CD14-positive monocyte (primary cell): ENCODE results near the gene KCTD7. TPM values are rescaled to one million over a fixed set of nuclear protein-coding genes. Genes with fewer than 3 reads are reported as not detected.
"Not testable (repeated sequence)": the region's sequence is repeated elsewhere in the genome, so short reads cannot be mapped to it uniquely, and the experiment has no call there.

Experiments used
- DNase-seq, 3 donors: peaks; one replicate each; pipeline ENCODE4 v3.0.0-alpha.2; 2011 to 2022
- H2AFZ ChIP-seq: 2 replicates; pipeline ENCODE4 v1.6.0; 2012; ENCODE audit warnings: mild to moderate bottlenecking, low read depth, low read length, inconsistent platforms; ENCODE audit not compliant: insufficient read depth, poor library complexity, severe bottlenecking
- H3K27ac ChIP-seq, 2 donors: 1 replicate in 1 of 2; 2 replicates in 1 of 2; pipeline ENCODE4 v1.5.1; 2012 to 2013; ENCODE audit warnings: low read length in 2 of 2, control low read depth in 1 of 2, inconsistent platforms in 1 of 2, low read depth in 1 of 2, mild to moderate bottlenecking in 1 of 2
- H3K27me3 ChIP-seq, 2 donors: one replicate each; pipeline versions ENCODE4 v1.6.0 to v1.6.1; 2011 to 2013; ENCODE audit warnings: low read length in 2 of 2; ENCODE audit not compliant: control insufficient read depth in 2 of 2, insufficient read depth in 2 of 2
- H3K36me3 ChIP-seq, 2 donors: replicated peaks in 1 of 2; 1 replicate in 1 of 2; 2 replicates in 1 of 2; pipeline versions ENCODE4 v1.5.1 to v1.6.1; 2012 to 2013; ENCODE audit warnings: low read length in 2 of 2, control low read depth in 1 of 2, inconsistent platforms in 1 of 2, mild to moderate bottlenecking in 1 of 2; ENCODE audit not compliant: insufficient read depth in 2 of 2, control insufficient read depth in 1 of 2
- H3K4me1 ChIP-seq, 2 donors: 1 replicate in 1 of 2; 2 replicates in 1 of 2; pipeline versions ENCODE4 v1.5.1 to v1.6.1; 2012 to 2013; ENCODE audit warnings: low read length in 2 of 2, control low read depth in 1 of 2, inconsistent platforms in 1 of 2, mild to moderate bottlenecking in 1 of 2, moderate library complexity in 1 of 2; ENCODE audit not compliant: insufficient read depth in 2 of 2, control insufficient read depth in 1 of 2
- H3K4me2 ChIP-seq: replicated peaks from 2 replicates; pipeline ENCODE3; 2012; ENCODE audit warnings: low read length, moderate library complexity, mild to moderate bottlenecking; ENCODE audit not compliant: poor library complexity, severe bottlenecking; ENCODE audit errors: extremely low read depth
- H3K4me3 ChIP-seq, 3 experiments: fragments of 200-600 bp in 1 of 3; sonication (generic) in 1 of 3; replicated peaks in 1 of 3; 1 replicate in 2 of 3; 2 replicates in 1 of 3; pipeline ENCODE4 v1.5.1; 2011 to 2013; ENCODE audit warnings: low read length in 3 of 3, mild to moderate bottlenecking in 3 of 3, control low read depth in 2 of 3, low read depth in 2 of 3, inconsistent platforms in 1 of 3, moderate library complexity in 1 of 3
- H3K79me2 ChIP-seq: 2 replicates; pipeline ENCODE4 v1.6.0; 2012; ENCODE audit warnings: mild to moderate bottlenecking, control low read depth, inconsistent platforms, low read length, moderate library complexity; ENCODE audit not compliant: insufficient read depth
- H3K9ac ChIP-seq: 2 replicates; pipeline ENCODE4 v1.6.0; 2017; ENCODE audit warnings: low read length, mild to moderate bottlenecking; ENCODE audit not compliant: insufficient read depth, poor library complexity, severe bottlenecking
- H3K9me3 ChIP-seq, 2 donors: replicated peaks in 1 of 2; 1 replicate in 1 of 2; 2 replicates in 1 of 2; pipeline versions ENCODE4 v1.5.1 to v1.6.1; 2012 to 2013; ENCODE audit warnings: low read length in 2 of 2, control low read depth in 1 of 2; ENCODE audit not compliant: control insufficient read depth in 1 of 2, insufficient read depth in 1 of 2
- H4K20me1 ChIP-seq: 2 replicates; pipeline ENCODE4 v1.6.0; 2012; ENCODE audit warnings: mild to moderate bottlenecking, low read length, control low read depth, moderate library complexity; ENCODE audit not compliant: insufficient read depth
- H3K27ac Mint-ChIP-seq, 7 donors: one replicate each; pipeline ENCODE4 v1.8.0; 2020; ENCODE audit warnings: mild to moderate bottlenecking in 7 of 7, mixed read lengths in 7 of 7, moderate library complexity in 6 of 7, inconsistent platforms in 2 of 7
- H3K27me3 Mint-ChIP-seq, 3 donors: one replicate each; pipeline ENCODE4 v1.8.0; 2021 to 2022; ENCODE audit warnings: low read depth in 3 of 3, mild to moderate bottlenecking in 3 of 3, mixed read lengths in 3 of 3, moderate library complexity in 3 of 3, inconsistent platforms in 1 of 3
- H3K36me3 Mint-ChIP-seq, 2 donors: one replicate each; pipeline ENCODE4 v1.8.0; 2020; ENCODE audit warnings: mixed read lengths in 2 of 2, inconsistent platforms in 1 of 2, mild to moderate bottlenecking in 1 of 2
- H3K4me1 Mint-ChIP-seq: one replicate; pipeline ENCODE4 v1.8.0; 2020; ENCODE audit warnings: mild to moderate bottlenecking, mixed read lengths
- H3K4me3 Mint-ChIP-seq, 2 donors: one replicate each; pipeline ENCODE4 v1.8.0; 2020; ENCODE audit warnings: mild to moderate bottlenecking in 2 of 2, mixed read lengths in 2 of 2, moderate library complexity in 1 of 2
- H3K9me3 Mint-ChIP-seq, 7 donors: one replicate each; pipeline ENCODE4 v1.8.0; 2020 to 2022; ENCODE audit warnings: mixed read lengths in 7 of 7, mild to moderate bottlenecking in 6 of 7, moderate library complexity in 6 of 7, inconsistent platforms in 2 of 7
- CTCF ChIP-seq: fragments of 200-600 bp; IDR thresholded peaks from one replicate; pipeline ENCODE4 v1.8.0; 2022; ENCODE audit warnings: antibody characterized with exemption, mild to moderate bottlenecking
- WGBS: methylation state at CpG from one replicate; pipeline ENCODE4 v1.1.5; 2013; ENCODE audit warnings: missing lambda C conversion rate; ENCODE audit not compliant: insufficient coverage; 5-methylcytosine and 5-hydroxymethylcytosine counted together
- intact Hi-C, 2 donors: fragments of 100-400 bp; cut with micrococcal nuclease; formaldehyde crosslinking; loops; one replicate each; pipeline versions ENCODE4 v1.15.0 to v1.15.1; 2023
- polyA plus RNA-seq, 3 donors: library from polyadenylated mRNA; depleted of rRNA in 1 of 3; unstranded in 2 of 3; stranded (reverse) in 1 of 3; fragments of 300-500 nt in 2 of 3; fragments of >200 nt in 1 of 3; fragmentation: Illumina TruSeq in 2 of 3; gene quantifications; 1 replicate in 2 of 3; 2 replicates in 1 of 3; pipeline ENCODE4 v1.2.3, GENCODE V29; 2012 to 2021

KCTD7 gene
- polyA plus RNA-seq, 3 donors, result 1.8 to 9.2 (median 2.7) TPM

GRCh38 chr7:66591799-66592596 lies 36.7 kb upstream of the KCTD7 start:
- Histone ChIP-seq H3K27me3 (no peaks in the 10 kb centered on the region), H3K4me1 (peaks cover 16 to 20% of the 10 kb centered on the region in 2 donors), H3K27ac (peak overlapping the region; percentile 80 to 90), H3K36me3 (peaks cover 5 to 6% of the 10 kb centered on the region in 2 donors), H4K20me1 (peaks cover 30% of the 10 kb centered on the region), H2AFZ (peak overlapping the region; percentile 75), H3K9ac (peak overlapping the region; percentile 94), H3K79me2 (peaks cover 54% of the 10 kb centered on the region), H3K4me3 (peak overlapping the region; percentile 85 to 91 (median 86)), H3K9me3 (peaks cover 0 to 5% of the 10 kb centered on the region in 2 donors), H3K4me2 (peak overlapping the region; percentile 84)
- H3K4me1 Mint-ChIP-seq, result peaks cover 35% of the 10 kb centered on the region
- DNase-seq, result peak; percentile 66 to 82 (median 80)
- under 1% methylated on average over 72 of the region's 83 CpGs for WGBS
- peaks cover 9 to 12% of the 10 kb centered on the region in 2 donors for H3K36me3 Mint-ChIP-seq
- H3K4me3 Mint-ChIP-seq, result peak overlapping the region; percentile 93 to 96
- intact Hi-C loops, result loop anchor here (1.0 to 10.0 kb wide), 3 partner anchors 35 to 63 kb away; partner anchors contain the start of gene KCTD7 (in 2 of the 2)
- H3K27me3 Mint-ChIP-seq, result peaks cover 2 to 7% (median 2%) of the 10 kb centered on the region in 3 donors
- peaks cover 0 to 12% (median 7%) of the 10 kb centered on the region in 7 donors for H3K9me3 Mint-ChIP-seq
- TF ChIP-seq CTCF, result no peak
- peak overlapping the region; percentile 92 to 98 (median 95) for H3K27ac Mint-ChIP-seq

GRCh38 chr7:66592597-66593146 lies 36.0 kb upstream of the KCTD7 start:
- not testable (repeated sequence) for H3K36me3 ChIP-seq, H3K27me3 ChIP-seq, H3K9me3 ChIP-seq, H3K27me3 Mint-ChIP-seq, H3K36me3 Mint-ChIP-seq, DNase-seq
- peak overlapping the region; percentile 84 for H3K4me2 ChIP-seq
- Mint-ChIP-seq H3K4me3 (peak overlapping the region; percentile 93 to 96), H3K4me1 (peaks cover 35% of the 10 kb centered on the region), H3K27ac (peak overlapping the region; percentile 92 to 98 (median 95)), H3K9me3 (peaks cover 0 to 12% (median 7%) of the 10 kb centered on the region in 7 donors)
- peaks cover 23% of the 10 kb centered on the region for H4K20me1 ChIP-seq
- peak overlapping the region; percentile 85 to 91 (median 86) for H3K4me3 ChIP-seq
- H3K9ac ChIP-seq, result peak overlapping the region; percentile 94
- H3K27ac ChIP-seq, result peak overlapping the region; percentile 80 to 90
- H2AFZ ChIP-seq, result peak overlapping the region; percentile 75
- WGBS, result 56% methylated on average over 3 of the region's 4 CpGs
- peaks cover 16 to 20% of the 10 kb centered on the region in 2 donors for H3K4me1 ChIP-seq
- intact Hi-C loops, result loop anchor here (1.0 to 10.0 kb wide), 3 partner anchors 35 to 62 kb away; partner anchors contain the start of gene KCTD7 (in 2 of the 2)
- H3K79me2 ChIP-seq, result peaks cover 48% of the 10 kb centered on the region

GRCh38 chr7:66594082-66594481 lies 34.6 kb upstream of the KCTD7 start:
- Histone ChIP-seq H4K20me1 (peaks cover 13% of the 10 kb centered on the region), H3K4me1 (peaks cover 16 to 20% of the 10 kb centered on the region in 2 donors), H3K79me2 (peaks cover 34% of the 10 kb centered on the region)
- not testable (repeated sequence) for H3K9me3 ChIP-seq, H2AFZ ChIP-seq, H3K27ac Mint-ChIP-seq, H3K4me3 ChIP-seq, H3K36me3 ChIP-seq, H3K36me3 Mint-ChIP-seq, H3K9ac ChIP-seq, H3K4me2 ChIP-seq, H3K27ac ChIP-seq, H3K4me3 Mint-ChIP-seq, DNase-seq, H3K27me3 ChIP-seq
- H3K4me1 Mint-ChIP-seq, result peaks cover 32% of the 10 kb centered on the region
- H3K27me3 Mint-ChIP-seq, result peaks cover 2 to 10% (median 7%) of the 10 kb centered on the region in 3 donors
- H3K9me3 Mint-ChIP-seq, result peaks cover 0 to 12% (median 7%) of the 10 kb centered on the region in 7 donors
- intact Hi-C loops, result loop anchor here (5.0 to 10.0 kb wide), 2 partner anchors 33 to 61 kb away; partner anchors contain the start of gene KCTD7 (in 1 of the 2)
- WGBS, result 100% methylated on average over 4 of the region's 8 CpGs
